ENCODE measurements around the gene SST.
"Not testable (repeated sequence)": the region's sequence is repeated elsewhere in the genome, so short reads cannot be mapped to it uniquely, and the experiment has no call there.

The SST gene

GRCh38 chr3:187661267-187661666, 8.9 kb downstream of the SST start:
- Histone ChIP-seq H3K36me3 (ENCODE audit: control insufficient read depth, insufficient read depth, low read length) (no peaks in the 10 kb centered on the region), H3K4me1 (ENCODE audit: control insufficient read depth, insufficient read depth, low read length, poor library complexity, severe bottlenecking) (no peaks in the 10 kb centered on the region), H3K9me3 (ENCODE audit: control insufficient read depth, low read length) (no peaks in the 10 kb centered on the region), H3K4me3 (ENCODE audit: extremely low read depth, insufficient read depth, low read length, poor library complexity, severe bottlenecking) (no peak overlapping the region), H3K27ac (ENCODE audit: low read depth, low read length, severe bottlenecking) (no peak overlapping the region)

- Histone ChIP-seq H3K4me3 (ENCODE audit: extremely low read depth, insufficient read depth, low read length, poor library complexity, severe bottlenecking) (no peak overlapping the region), H3K9me3 (ENCODE audit: control insufficient read depth, low read length) (no peaks in the 10 kb centered on the region), H3K4me1 (ENCODE audit: control insufficient read depth, insufficient read depth, low read length, poor library complexity, severe bottlenecking) (no peaks in the 10 kb centered on the region), H3K36me3 (ENCODE audit: control insufficient read depth, insufficient read depth, low read length) (no peaks in the 10 kb centered on the region), H3K27ac (ENCODE audit: low read depth, low read length, severe bottlenecking) (no peak overlapping the region)
- WGBS, 2 experiments (ENCODE audit: insufficient coverage in 2 of 2) = 69 to 70% methylated on average over 2 of the region's 2 CpGs
These were observed 18.9 kb downstream of the SST start for GRCh38 chr3:187651282-187651681.

GRCh38 chr3:187648177-187648576, 22.0 kb downstream of the SST start:
- Histone ChIP-seq H3K9me3 (ENCODE audit: control insufficient read depth, low read length) (no peaks in the 10 kb centered on the region), H3K4me1 (ENCODE audit: control insufficient read depth, insufficient read depth, low read length, poor library complexity, severe bottlenecking) (no peaks in the 10 kb centered on the region), H3K36me3 (ENCODE audit: control insufficient read depth, insufficient read depth, low read length) (no peaks in the 10 kb centered on the region), H3K27ac (ENCODE audit: low read depth, low read length, severe bottlenecking) (no peak overlapping the region), H3K4me3 (ENCODE audit: extremely low read depth, insufficient read depth, low read length, poor library complexity, severe bottlenecking) (no peak overlapping the region)
- 87 to 95% methylated on average over 2 of the region's 2 CpGs for WGBS, 2 experiments (ENCODE audit: insufficient coverage in 2 of 2)

DNA sequence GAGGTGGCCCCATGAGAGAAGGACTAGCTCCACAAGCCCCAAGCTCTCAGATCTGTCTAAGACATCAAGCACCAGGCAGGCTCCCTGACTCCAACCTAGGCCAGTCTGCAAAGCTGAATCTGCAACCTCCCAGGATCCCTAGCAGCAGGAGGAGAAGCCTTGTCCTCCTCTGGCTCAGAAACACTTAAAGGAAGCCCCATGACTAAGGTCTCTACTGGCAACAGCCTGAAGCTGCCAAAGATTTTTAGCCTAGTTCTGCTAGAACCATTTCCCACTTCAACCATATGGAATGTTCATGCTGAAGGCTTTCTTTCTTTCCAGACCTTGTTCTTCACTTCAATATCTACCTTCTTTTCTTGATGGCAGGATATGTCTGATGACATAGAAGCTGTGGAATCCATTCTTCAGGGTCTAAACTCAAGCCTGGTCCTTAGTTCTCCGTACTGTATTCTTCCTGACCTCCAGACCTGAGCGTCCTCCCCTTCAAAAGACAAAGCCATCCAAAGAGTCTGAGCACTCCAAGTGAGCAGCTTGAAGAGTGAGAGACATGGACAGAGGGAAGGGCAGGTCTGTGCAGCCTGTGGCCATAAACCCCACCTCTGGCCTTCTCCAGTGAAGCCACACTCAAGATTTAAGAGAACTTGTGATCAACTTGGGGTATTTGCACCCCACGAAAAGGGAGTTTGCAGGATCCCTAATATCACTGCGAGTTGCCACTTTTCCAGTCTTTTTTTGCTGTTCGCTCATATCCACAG, 23.1 kb downstream of the SST start:
- WGBS, 2 experiments (ENCODE audit: insufficient coverage in 2 of 2) = 94 to 100% methylated on average over 3 to 5 of the region's 5 CpGs
- Histone ChIP-seq H3K4me3 (ENCODE audit: extremely low read depth, insufficient read depth, low read length, poor library complexity, severe bottlenecking) (no peak overlapping the region), H3K27ac (ENCODE audit: low read depth, low read length, severe bottlenecking) (no peak overlapping the region), H3K9me3 (ENCODE audit: control insufficient read depth, low read length) (no peaks in the 10 kb centered on the region), H3K36me3 (ENCODE audit: control insufficient read depth, insufficient read depth, low read length) (no peaks in the 10 kb centered on the region), H3K4me1 (ENCODE audit: control insufficient read depth, insufficient read depth, low read length, poor library complexity, severe bottlenecking) (no peaks in the 10 kb centered on the region)

DNA sequence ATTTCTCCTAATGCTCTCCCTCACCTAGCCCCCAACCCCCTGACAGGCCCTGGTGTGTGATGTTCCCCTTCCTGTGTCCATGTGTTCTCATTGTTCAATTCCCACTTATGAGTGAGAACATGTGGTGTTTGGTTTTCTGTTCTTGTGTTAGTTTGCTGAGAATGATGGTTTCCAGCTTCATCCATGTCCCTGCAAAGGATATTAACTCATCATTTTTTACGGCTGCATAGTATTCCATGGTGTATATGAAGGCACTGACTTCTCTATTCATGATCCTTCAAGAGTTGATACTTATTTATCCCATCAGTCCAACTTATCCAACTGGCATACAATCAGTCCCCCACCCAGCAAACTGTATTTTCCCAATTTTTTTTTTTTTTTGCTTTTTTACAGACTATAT, 24.8 kb downstream of the SST start:
- not testable (repeated sequence) for H3K4me1 ChIP-seq (ENCODE audit: control insufficient read depth, insufficient read depth, low read length, poor library complexity, severe bottlenecking); H3K9me3 ChIP-seq (ENCODE audit: control insufficient read depth, low read length)

DNA sequence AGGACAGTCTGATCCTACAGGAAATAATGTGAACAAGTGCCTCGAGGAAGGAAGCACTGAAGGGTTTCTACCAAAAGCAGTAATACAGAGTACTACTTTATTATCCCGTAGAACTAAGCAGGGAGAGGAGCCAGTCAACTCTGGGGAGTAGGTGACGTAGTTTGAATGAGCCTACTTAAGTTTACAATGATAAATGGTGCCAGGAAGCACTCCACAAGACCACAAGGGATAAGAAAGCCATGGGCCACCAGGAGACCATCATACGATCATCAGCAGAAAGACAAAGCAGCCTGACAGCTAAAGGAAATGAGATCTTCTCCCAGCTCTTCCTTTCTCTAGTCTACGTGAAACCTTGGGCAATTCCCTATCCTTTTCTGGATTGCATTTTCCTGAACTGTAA, 27.3 kb downstream of the SST start:
- no peak overlapping the region for H3K4me3 ChIP-seq (ENCODE audit: extremely low read depth, insufficient read depth, low read length, poor library complexity, severe bottlenecking)
- H3K9me3 ChIP-seq (ENCODE audit: control insufficient read depth, low read length) = no peaks in the 10 kb centered on the region
- no peak overlapping the region for H3K27ac ChIP-seq (ENCODE audit: low read depth, low read length, severe bottlenecking)
- H3K36me3 ChIP-seq (ENCODE audit: control insufficient read depth, insufficient read depth, low read length) = no peaks in the 10 kb centered on the region
- peaks cover 4% of the 10 kb centered on the region for H3K4me1 ChIP-seq (ENCODE audit: control insufficient read depth, insufficient read depth, low read length, poor library complexity, severe bottlenecking)
- WGBS, 2 experiments (ENCODE audit: insufficient coverage in 2 of 2) = 87 to 89% methylated on average over 2 to 4 of the region's 5 CpGs

More for the DNA sequence above, 24.8 kb downstream of the SST start:
- WGBS, 2 experiments (ENCODE audit: insufficient coverage in 2 of 2) = 100% methylated on average over 1 of the region's 1 CpG; no CpG with 5 or more reads in 1 of the 2 experiments
- H3K4me3 ChIP-seq (ENCODE audit: extremely low read depth, insufficient read depth, low read length, poor library complexity, severe bottlenecking); H3K36me3 ChIP-seq (ENCODE audit: control insufficient read depth, insufficient read depth, low read length); H3K27ac ChIP-seq (ENCODE audit: low read depth, low read length, severe bottlenecking): not testable (repeated sequence)

DNA sequence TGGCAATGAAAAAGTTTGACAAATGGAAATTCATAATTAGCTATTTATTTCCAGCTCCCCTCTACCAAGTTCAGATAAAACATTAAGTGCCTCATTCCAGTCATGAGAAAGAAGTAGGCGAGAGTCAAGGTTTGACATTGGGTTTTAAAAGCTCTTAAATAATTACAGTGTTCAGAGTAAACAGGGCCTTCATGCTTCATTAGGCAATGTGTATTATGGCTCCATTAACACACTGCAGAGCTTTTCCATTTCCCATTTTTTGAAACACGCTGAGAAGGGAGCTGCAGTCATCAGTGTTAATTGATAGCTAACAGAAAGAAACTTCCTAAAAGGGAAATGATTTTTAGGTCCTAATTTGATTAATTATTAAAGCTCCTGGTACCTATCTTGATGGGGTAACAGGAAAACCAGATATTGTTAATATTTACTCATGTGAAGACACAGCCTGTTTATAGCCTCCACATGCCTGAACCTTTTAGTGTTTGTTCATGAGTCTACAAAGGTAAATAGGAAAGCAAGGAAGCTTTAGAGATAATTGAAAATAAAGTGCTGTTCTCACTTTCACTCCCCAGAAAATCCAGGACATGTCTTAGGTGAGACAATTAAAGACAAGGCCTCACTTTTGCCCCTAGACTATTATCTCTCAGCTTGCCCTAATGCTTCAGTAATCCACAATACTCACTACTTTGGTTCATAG, 28.7 kb downstream of the SST start:
- WGBS, 2 experiments (ENCODE audit: insufficient coverage in 2 of 2) = 80% methylated on average over 1 of the region's 2 CpGs; no CpG with 5 or more reads in 1 of the 2 experiments
- no peak overlapping the region for H3K27ac ChIP-seq (ENCODE audit: low read depth, low read length, severe bottlenecking)
- no peaks in the 10 kb centered on the region for H3K36me3 ChIP-seq (ENCODE audit: control insufficient read depth, insufficient read depth, low read length)
- no peak overlapping the region for H3K4me3 ChIP-seq (ENCODE audit: extremely low read depth, insufficient read depth, low read length, poor library complexity, severe bottlenecking)
- peaks cover 4% of the 10 kb centered on the region for H3K4me1 ChIP-seq (ENCODE audit: control insufficient read depth, insufficient read depth, low read length, poor library complexity, severe bottlenecking)
- H3K9me3 ChIP-seq (ENCODE audit: control insufficient read depth, low read length) = no peaks in the 10 kb centered on the region

DNA sequence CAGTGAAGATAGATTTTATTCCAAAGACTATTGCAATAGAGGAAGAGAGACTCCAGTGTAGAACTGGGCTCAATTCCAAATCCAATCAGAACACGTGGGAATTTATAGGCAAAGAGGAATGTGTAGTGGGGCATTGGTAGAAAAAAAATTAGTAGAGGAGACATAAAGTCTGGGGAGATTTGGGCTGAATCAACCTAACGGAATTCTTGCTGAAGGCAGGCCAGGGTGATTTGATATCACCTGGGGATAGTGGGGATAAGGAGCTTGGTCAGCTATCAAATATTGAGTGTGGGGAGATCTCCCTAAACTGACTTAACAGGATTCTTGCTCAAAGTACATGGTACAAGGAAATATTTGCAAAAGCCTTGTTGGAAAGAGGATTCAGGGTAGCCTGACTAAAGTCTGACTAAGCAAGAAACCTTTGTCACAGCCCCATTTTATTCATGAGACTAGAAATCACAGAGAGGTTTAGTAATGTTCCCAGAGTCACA, 29.6 kb downstream of the SST start:
- H3K36me3 ChIP-seq (ENCODE audit: control insufficient read depth, insufficient read depth, low read length) = no peaks in the 10 kb centered on the region
- no peak overlapping the region for H3K4me3 ChIP-seq (ENCODE audit: extremely low read depth, insufficient read depth, low read length, poor library complexity, severe bottlenecking)
- H3K4me1 ChIP-seq (ENCODE audit: control insufficient read depth, insufficient read depth, low read length, poor library complexity, severe bottlenecking) = peaks cover 4% of the 10 kb centered on the region
- H3K9me3 ChIP-seq (ENCODE audit: control insufficient read depth, low read length) = no peaks in the 10 kb centered on the region
- no peak overlapping the region for H3K27ac ChIP-seq (ENCODE audit: low read depth, low read length, severe bottlenecking)
- 90 to 95% methylated on average over 1 to 2 of the region's 2 CpGs for WGBS, 2 experiments (ENCODE audit: insufficient coverage in 2 of 2)

DNA sequence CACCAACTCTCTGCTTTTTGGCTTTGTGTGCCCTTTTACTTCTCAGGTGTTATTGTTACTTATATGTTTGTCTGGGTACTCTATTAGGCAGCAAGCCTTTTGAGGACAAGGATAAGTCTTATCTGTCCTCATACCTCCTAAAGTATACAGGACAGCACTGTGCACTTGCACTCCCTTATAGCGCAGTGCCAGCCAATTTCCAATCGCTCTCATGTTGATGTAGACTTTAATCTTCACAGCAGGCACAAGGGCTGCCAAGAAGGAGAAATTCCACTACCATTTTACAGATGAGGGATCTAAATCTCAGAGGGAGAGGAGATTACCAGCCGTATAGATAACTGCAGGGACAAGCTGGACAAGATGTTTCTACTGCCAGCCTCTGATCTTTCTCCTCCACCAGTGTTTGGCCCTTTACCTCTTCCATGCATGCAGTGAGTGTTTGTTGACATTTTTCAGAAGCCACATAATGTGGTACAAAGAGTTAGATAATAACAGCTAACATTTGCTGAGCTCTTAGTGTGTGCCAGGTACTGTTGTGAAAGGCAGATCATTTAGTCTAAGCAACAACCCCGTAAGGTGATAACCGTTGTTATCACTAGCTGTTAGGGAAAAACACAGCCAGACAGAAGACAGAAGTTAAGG, 30.1 kb downstream of the SST start:
- Histone ChIP-seq H3K36me3 (ENCODE audit: control insufficient read depth, insufficient read depth, low read length) (no peaks in the 10 kb centered on the region), H3K9me3 (ENCODE audit: control insufficient read depth, low read length) (no peaks in the 10 kb centered on the region), H3K27ac (ENCODE audit: low read depth, low read length, severe bottlenecking) (no peak overlapping the region), H3K4me3 (ENCODE audit: extremely low read depth, insufficient read depth, low read length, poor library complexity, severe bottlenecking) (no peak overlapping the region), H3K4me1 (ENCODE audit: control insufficient read depth, insufficient read depth, low read length, poor library complexity, severe bottlenecking) (peaks cover 4% of the 10 kb centered on the region)
- 88 to 90% methylated on average over 2 to 4 of the region's 5 CpGs for WGBS, 2 experiments (ENCODE audit: insufficient coverage in 2 of 2)

DNA sequence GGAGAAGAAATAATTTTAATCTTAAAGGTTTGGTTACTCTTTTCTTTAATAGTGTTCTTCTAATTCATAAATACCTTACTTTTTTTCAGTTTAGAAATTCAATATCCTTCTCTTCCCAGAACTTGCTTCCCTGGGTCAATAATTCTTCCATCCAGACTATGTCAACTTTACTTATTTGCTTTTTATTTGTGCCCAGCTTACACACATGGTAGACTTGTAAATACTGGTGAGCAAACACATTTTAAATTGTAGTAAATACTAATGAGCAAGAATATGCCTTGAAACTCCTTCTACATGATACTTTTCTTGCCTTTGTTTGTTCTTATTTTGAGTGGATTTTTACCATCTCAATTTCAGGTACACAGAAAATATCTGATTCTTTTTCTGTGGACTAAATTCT, 33.7 kb downstream of the SST start:
- H3K4me1 ChIP-seq (ENCODE audit: control insufficient read depth, insufficient read depth, low read length, poor library complexity, severe bottlenecking) = peaks cover 4% of the 10 kb centered on the region
- no peak overlapping the region for H3K27ac ChIP-seq (ENCODE audit: low read depth, low read length, severe bottlenecking)
- H3K9me3 ChIP-seq (ENCODE audit: control insufficient read depth, low read length) = no peaks in the 10 kb centered on the region
- H3K36me3 ChIP-seq (ENCODE audit: control insufficient read depth, insufficient read depth, low read length) = no peaks in the 10 kb centered on the region
- no peak overlapping the region for H3K4me3 ChIP-seq (ENCODE audit: extremely low read depth, insufficient read depth, low read length, poor library complexity, severe bottlenecking)

GRCh38 chr3:187630404-187630803, 39.8 kb downstream of the SST start:
- no peaks in the 10 kb centered on the region for H3K4me1 ChIP-seq (ENCODE audit: control insufficient read depth, insufficient read depth, low read length, poor library complexity, severe bottlenecking)
- no peak overlapping the region for H3K27ac ChIP-seq (ENCODE audit: low read depth, low read length, severe bottlenecking)
- no peaks in the 10 kb centered on the region for H3K36me3 ChIP-seq (ENCODE audit: control insufficient read depth, insufficient read depth, low read length)
- 78 to 84% methylated on average over 2 to 3 of the region's 3 CpGs for WGBS, 2 experiments (ENCODE audit: insufficient coverage in 2 of 2)
- H3K4me3 ChIP-seq (ENCODE audit: extremely low read depth, insufficient read depth, low read length, poor library complexity, severe bottlenecking) = no peak overlapping the region
- H3K9me3 ChIP-seq (ENCODE audit: control insufficient read depth, low read length) = no peaks in the 10 kb centered on the region
